GM12892 (cell line): ENCODE measurements around the gene CGB1. TPM values are rescaled to one million over a fixed set of nuclear protein-coding genes. Genes with fewer than 3 reads are reported as not detected.
"Not testable (repeated sequence)": the region's sequence is repeated elsewhere in the genome, so short reads cannot be mapped to it uniquely, and the experiment has no call there.

Experiments used
- DNase-seq: peaks from one replicate; pipeline ENCODE4 v3.0.0; 2011; ENCODE audit not compliant: insufficient read length
- FAIRE-seq: peaks from 2 replicates; lab custom pipeline; 2011; peaks lifted over from hg19 to GRCh38; lab: Jason Lieb, UNC
- POLR2A ChIP-seq: IDR thresholded peaks from 2 replicates; pipeline ENCODE4 v1.6.1; 2011; ENCODE audit warnings: low read depth, low read length, control low read depth
- POLR2AphosphoS5 ChIP-seq: IDR thresholded peaks from 2 replicates; pipeline ENCODE4 v1.6.1; 2011; ENCODE audit warnings: low read depth, low read length, control low read depth
- TAF1 ChIP-seq: IDR thresholded peaks from 2 replicates; pipeline ENCODE4 v1.6.1; 2011; ENCODE audit warnings: low read depth, mild to moderate bottlenecking, control low read depth, low read length, borderline replicate concordance
- polyA plus RNA-seq: library from polyadenylated mRNA; unstranded; fragments of >200 nt; gene quantifications from one replicate; pipeline ENCODE4 v1.2.1, GENCODE V29; 2012; ENCODE audit warnings: missing spikeins, inconsistent platforms; ENCODE audit not compliant: missing spikeins

Gene CGB1
- polyA plus RNA-seq = not detected

DNA sequence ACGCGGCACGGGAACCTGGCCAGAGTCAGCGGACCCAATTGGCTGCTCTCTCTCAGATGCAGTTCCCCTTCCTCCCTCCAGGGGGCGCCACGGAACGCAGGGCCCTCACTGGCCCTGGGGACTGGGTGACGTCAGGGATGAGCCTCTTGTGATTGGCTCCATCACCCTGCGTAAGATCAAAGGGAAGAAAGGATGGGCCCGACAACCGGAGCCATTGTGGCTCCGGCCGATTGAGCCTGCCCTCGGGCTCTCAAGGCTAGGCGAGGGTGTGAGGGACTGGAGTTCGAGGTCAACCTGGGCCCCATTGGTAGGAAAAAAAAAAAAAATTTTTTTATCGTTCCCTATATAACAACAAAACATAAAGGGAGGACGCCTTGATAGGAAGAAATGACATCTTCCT, at the start of gene CGB1:
TSS of gene CGB1 (minus strand) at position 81 of the 400 bp plus-strand sequence. CDS start 184 bp downstream, outside the sequence.
- not testable (repeated sequence) for FAIRE-seq, DNase-seq

DNA sequence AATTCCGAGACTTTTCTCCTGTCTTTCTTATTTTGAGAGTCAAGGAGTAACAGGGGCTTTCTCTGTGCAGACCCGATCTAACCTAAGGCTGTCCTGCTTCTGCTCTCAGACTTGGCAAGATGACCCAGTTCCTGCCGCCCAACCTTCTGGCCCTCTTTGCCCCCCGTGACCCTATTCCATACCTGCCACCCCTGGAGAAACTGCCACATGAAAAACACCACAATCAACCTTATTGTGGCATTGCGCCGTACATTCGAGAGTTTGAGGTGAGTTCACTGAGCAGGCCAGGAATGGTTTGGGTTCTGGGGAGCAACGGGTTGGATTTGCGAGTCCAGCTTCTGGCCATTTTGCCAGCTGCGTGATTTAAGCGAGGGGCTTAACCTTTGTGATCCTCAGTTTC, 49.6 kb upstream of the CGB1 start:
- TF ChIP-seq TAF1 = no peak
- TF ChIP-seq POLR2A = no peak
- TF ChIP-seq POLR2AphosphoS5 = no peak
- DNase-seq (no peak), FAIRE-seq (no peak)

DNA sequence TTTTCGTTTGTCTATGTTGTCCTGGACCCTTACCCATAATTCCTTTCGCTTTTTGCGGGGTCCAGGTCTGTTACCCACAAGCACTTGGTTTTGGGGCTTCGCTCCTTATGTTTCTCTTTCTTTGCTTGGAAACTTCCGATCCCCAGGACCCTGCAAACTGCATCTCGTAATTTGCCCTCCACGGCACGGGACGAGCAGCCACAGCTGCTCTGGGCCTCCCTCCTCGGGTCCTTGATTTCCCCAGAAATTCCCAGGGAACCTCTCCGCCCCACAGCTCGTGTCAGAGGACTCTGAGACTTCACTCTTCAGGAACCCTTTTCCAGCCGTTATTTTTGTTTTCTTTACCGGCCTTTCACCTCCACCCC, 49.2 kb upstream of the CGB1 start:
- no peak for TF ChIP-seq POLR2AphosphoS5
- no peak for TF ChIP-seq TAF1
- TF ChIP-seq POLR2A = no peak
- no peak for DNase-seq
- FAIRE-seq = no peak

DNA sequence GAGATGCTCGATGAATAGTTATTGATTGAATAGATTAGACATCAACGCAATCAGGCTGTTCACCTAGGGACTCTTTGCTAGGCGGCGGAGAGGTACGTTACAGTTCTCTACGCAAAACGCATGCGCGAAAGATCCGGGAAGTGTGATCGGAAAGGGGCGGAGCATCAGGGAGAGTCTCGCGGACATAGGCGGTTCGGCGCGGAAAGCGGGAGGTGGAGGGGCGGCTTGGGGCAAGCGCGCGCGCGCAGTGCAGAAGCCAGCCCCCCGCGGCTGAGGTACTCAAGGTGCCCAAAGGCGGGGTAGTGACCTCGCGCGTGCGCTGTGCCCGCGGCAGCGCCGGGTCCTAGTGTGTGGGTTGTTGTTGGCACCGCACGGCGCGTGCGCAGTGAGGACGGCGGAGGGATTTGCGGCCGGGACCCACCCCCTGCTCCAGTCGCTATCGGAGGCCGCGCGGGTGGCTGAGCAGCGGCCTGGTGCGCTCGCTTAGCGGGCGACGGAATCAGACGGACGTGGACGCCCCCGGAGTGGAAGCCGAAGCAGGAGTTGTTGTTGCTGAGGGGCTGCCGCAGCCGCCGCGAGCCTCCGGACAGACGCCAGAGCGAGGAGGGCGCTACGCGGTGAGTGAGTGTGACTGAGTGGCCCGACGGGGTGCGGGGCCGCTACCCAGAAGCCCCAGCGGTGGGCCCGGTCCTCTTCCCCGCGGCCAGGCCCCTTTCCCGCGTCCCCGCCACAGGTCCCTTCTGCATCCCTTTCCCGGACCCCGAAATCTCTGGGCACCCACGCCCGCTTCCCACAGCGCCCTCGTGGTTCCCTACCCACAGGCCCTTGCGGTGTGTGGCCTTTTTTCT, 48.5 kb upstream of the CGB1 start, which contains the start of gene SNRNP70:
TSS of gene SNRNP70 (plus strand) at position 432 of the 848 bp plus-strand sequence. CDS start 964 bp downstream, outside the sequence.
- DNase-seq = peak; percentile 99
- TF ChIP-seq POLR2A = peak; percentile 96
- peak; percentile 98 for TF ChIP-seq POLR2AphosphoS5
- peak; percentile 97 for TF ChIP-seq TAF1
- peak; percentile 99 for FAIRE-seq

DNA sequence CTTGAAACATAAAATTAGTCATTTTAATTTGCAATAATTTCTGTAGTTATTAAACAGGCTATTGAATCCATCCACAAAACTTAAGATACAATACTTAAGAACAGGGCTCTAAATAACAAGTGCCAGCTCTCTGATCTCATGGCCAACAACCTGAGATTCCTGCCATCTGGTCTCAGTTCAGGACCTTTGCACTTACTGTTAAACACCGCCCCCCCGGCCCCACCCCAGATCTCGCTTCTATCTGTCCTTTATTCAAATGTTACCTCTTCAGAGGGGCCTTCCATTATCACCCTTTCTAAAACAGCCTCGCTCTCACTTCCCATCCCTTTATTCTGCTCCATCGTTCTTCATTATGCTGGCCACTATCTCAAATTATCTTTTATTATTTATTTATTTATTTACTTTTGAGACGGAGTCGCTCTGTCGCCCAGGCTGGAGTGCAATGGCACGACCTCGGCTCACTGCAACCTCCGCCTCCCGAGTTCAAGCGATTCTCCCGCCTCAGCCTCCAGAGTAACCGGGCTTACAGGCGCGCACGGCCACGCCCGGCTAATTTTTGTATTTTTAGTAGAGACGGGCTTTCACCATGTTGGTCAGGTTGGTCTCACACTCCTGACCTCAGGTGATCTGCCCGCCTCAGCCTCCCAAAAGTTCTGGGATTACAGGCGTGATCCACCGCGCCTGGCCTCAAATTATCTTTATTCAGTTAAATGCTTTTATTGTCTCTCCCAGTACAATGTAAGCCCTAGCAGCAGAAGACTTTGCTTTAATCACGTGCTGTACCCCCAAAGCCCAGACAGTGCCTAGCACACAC, 47.7 kb upstream of the CGB1 start:
- FAIRE-seq (no peak), DNase-seq (no peak)
- TF ChIP-seq POLR2AphosphoS5 = no peak
- no peak for TF ChIP-seq TAF1
- TF ChIP-seq POLR2A = no peak

DNA sequence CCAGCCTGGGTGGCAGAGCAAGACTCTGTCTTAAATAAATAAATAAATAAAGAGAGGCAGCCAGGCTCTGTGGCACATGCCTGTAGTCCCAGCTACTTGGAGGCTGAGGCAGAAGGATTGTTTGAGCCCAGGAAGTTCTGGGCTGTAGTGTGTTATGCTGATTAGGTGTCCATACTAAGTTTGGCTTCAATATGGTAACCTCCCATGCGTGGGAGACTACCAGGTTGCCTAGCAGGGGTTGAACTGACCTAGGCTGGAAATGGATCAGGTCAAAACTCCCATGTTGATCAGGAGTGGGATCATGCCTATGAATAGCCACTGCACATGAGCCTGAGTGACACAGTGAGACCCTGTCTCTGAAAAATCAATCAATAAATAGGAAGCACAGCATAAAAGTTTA, 44.6 kb upstream of the CGB1 start:
- no peak for DNase-seq
- TF ChIP-seq TAF1 = no peak
- no peak for TF ChIP-seq POLR2A
- no peak for TF ChIP-seq POLR2AphosphoS5
- no peak for FAIRE-seq

DNA sequence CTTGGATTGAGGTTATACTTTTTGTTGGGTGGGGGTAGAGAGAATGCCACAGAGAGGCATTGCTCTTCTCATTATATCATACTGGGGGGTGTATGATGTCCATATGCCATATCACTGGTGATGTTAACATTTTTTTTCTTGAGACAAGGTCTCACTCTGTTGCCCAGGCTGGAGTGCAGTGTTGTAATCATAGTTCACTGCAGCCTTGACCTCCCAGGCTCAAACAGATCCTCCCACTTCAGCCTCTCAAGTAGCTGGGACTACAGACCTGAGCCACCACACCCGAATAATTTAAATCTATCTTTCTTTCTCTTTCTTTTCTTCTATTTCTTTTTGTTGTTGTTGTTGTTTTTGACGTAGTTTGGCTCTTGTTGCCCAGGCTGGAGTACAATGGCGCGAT, 43.7 kb upstream of the CGB1 start:
- no peak for FAIRE-seq
- TF ChIP-seq POLR2A = no peak
- no peak for TF ChIP-seq TAF1
- TF ChIP-seq POLR2AphosphoS5 = no peak
- no peak for DNase-seq

DNA sequence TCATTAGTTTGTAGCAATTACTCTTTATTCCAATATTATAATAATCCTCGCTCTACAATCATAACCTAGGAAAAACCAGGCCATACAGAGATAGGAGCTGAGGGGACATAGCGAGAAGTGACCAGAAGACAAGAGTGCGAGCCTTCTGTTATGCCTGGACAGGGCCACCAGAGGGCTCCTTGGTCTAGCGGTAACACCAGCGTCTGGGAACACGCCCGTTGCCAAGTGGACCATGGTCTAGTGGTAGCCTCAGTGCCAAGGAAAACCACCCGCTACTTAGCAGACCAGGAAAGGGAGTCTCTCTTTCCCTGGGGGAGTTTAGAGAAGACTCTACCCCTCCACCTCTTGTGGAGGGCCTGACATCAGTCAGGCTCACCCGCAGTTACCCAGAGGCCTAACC, 38.2 kb upstream of the CGB1 start:
- DNase-seq, FAIRE-seq: not testable (repeated sequence)

DNA sequence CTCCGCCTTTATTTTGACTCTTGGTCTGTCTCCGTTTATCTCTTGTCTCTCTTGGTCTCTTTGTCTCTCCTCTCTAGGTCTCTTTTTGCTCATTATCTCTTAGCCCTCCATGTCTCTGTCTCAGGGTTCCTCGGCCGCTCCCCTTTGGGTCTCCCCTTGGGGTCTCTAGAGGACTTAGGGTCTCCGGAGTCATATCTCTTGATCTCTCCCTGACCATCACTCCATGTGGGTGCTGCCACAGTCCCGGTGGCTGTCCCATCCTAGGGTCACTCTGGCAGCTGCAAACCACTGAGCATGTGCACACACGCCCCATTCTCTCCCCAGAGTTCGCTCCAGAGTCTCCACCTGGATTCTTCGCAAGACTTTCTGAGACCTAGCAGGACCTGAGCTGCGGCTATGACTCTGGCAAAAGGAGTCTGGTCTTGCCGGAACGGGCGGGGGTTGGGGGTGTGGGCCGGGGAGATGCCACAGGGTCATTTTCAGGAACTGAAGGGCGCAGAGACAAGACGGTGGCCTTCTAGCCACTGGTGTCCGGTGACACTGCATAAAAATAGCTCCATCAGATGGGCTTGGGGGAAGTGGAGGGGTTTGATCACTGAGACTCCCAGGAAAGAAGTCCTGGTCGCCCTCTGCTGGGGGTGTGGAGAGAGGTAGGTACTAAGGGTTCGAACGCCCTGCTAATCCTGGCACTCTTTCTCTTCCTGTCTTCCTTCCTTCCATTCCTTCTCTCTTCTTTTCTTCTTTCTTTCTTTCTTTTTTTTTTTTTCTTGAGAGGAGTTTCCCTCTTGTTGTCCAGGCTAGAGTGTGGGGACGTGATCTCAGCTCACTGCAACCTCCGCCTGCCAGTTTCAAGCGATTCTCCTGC, 37.1 kb upstream of the CGB1 start:
- TF ChIP-seq POLR2A = no peak
- no peak for TF ChIP-seq POLR2AphosphoS5
- no peak for TF ChIP-seq TAF1
- FAIRE-seq (no peak), DNase-seq (no peak)

DNA sequence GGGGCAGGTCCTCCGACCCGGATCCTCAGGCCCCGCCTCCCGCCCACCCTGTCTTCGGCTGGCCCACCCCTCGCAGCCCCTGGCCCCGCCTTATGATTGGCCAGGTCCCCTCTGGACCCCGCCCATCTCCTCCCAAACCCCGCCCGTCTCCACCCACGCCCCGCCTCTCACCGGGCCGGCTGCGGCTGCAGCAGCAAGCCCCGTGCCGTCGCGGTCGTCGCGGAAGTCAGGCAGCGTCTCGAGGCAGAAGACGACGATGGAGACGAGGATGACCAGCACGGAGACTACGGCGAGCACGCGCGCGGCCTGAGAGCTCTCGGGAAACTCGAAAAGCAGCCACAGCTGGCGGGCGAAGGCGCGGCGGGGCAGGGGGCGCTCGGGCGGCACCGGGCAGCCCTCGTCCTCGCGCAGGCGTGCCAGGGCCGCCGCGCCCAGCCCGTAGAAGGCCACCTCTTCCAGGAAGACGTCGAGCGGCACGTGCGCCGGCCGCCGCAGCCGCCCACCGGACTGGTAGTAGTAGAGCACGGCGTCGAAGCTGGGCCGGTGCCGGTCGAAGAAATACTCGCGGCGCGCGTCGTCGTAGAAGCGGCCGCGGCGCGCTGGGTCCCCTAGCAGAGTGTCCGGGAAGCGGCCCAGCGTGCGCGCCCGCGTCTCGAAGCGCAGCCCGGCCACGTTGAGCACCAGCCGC, 35.3 kb upstream of the CGB1 start:
- FAIRE-seq (no peak), DNase-seq (no peak)
- TF ChIP-seq POLR2A = no peak
- TF ChIP-seq POLR2AphosphoS5 = no peak

DNA sequence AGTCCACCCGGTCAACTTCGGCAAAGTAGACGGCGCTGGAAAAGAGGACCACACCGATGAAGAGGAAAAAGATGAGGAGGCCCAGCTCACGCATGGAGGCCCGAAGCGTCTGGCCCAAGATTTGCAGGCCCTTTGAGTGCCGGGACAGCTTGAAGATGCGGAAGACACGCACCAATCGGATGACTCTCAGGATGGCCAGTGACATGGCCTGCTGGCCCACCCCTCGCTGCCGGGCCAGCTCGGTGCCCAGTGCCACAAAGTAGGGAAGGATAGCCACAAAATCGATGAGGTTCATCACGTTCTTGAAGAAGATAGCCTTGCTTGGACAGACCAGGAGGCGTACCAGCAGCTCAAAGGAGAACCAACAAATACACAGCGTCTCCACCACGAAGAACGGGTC, 33.7 kb upstream of the CGB1 start:
- no peak for TF ChIP-seq POLR2AphosphoS5
- no peak for TF ChIP-seq TAF1
- TF ChIP-seq POLR2A = no peak
- DNase-seq (no peak), FAIRE-seq (no peak)
